Frontal cortex (tissue), 4 donors: Measurements from ENCODE around the gene ARFGAP3. TPM values are rescaled to one million over a fixed set of nuclear protein-coding genes. Genes with fewer than 3 reads are reported as not detected.
"Not testable (repeated sequence)": the region's sequence is repeated elsewhere in the genome, so short reads cannot be mapped to it uniquely, and the experiment has no call there.

Experiments used
- DNase-seq, 2 donors: peaks; one replicate each; pipeline ENCODE4 v3.0.0; 2012; ENCODE audit warnings: low spot score in 2 of 2
- FAIRE-seq: peaks from 2 replicates; lab custom pipeline; 2012; peaks lifted over from hg19 to GRCh38; lab: Jason Lieb, UNC
- small RNA-seq: library from RNA; depleted of rRNA; stranded (forward); fragments of <200 nt; gene quantifications from one replicate; pipeline ENCODE3, GENCODE V24; 2014
- total RNA-seq: library from RNA; depleted of rRNA; stranded (reverse); fragments of >200 nt; gene quantifications from one replicate; pipeline ENCODE4 v1.2.3, GENCODE V29; 2014
- donor health status: control.
- donor health status: control.
- donor health status: control.

The ARFGAP3 gene
- total RNA-seq, 1 donor from 2014 or later, result 84.8 TPM

DNA sequence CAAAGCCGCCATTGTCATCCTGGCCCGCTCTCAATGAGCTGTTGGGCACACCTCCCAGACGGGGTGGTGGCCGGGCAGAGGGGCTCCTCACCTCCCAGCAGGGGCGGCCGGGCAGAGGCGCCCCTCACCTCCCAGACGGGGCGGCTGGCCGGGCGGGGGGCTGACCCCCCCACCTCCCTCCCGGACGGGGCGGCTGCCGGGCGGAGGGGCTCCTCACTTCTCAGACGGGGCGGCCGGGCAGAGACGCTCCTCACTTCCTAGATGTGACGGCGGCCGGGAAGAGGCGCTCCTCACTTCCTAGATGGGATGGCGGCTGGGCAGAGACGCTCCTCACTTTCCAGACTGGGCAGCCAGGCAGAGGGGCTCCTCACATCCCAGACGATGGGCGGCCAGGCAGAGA is 106.7 kb downstream of the ARFGAP3 start:
- not testable (repeated sequence) for DNase-seq, FAIRE-seq

DNA sequence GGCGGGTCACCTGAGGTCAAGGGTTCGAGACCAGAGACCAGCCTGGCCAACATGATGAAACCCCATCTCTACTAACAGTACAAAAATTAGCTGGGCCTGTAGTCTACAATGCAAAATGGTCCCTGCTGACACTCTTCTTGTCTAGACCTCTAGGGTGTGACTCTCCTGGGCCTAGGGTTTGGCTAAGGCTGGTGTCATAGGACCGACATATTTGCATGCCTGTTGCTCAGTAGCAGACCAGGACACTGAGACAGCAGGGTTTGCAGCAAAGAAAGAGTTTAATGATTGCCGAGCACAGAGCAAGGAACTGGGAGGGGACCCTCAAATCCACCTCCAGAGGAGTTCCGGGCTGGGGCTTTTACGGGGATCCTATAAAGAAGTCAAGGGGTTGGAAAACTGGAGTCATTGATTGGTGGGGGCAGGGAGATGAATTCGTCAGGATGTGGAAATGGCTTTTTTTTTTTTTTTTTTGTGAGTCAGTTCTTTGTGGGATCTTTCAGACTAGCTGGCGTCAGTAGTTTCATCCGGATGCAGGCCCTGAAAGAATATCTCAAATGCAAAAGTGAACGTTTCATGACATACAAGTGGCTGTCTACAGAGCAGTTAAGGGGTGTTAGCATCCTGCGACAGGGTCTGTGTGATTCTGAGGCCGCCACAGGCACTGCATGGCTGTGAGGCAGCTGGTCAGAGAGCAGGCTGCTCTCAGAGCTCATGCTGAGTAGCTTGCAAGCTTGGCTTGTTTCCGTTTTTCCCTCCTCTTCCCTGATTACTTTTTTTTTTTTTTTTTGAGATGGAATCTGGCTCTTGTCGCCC is 109.2 kb downstream of the ARFGAP3 start:
- no peak for DNase-seq
- FAIRE-seq, result no peak

Small RNAs within 50 kb of the gene (small RNA-seq; reads per million reads assigned to genes)
- gene RF00019, result not detected

Other genes with a start within 250 kb of the ARFGAP3 start
- gene POLDIP3, start 242.4 kb downstream of the ARFGAP3 start, total RNA-seq, result 28.5 TPM
- gene ATP5MGL, start 216.7 kb downstream of the ARFGAP3 start, total RNA-seq, result 0.82 TPM
- 11.8 TPM for gene CYB5R3, start 207.9 kb downstream of the ARFGAP3 start, total RNA-seq
- 0.41 TPM for gene A4GALT, start 136.4 kb downstream of the ARFGAP3 start, total RNA-seq
- gene PACSIN2, start 157.9 kb upstream of the ARFGAP3 start, total RNA-seq, result 24.5 TPM
- gene TTLL1, start 232.1 kb upstream of the ARFGAP3 start, total RNA-seq, result 75.4 TPM